OCI-LY1 (cell line): ENCODE measurements around the gene AFF4.

Experiments
- CTCF ChIP-seq: fragments of 200-600 bp; sonication (generic), shearing (Covaris generic); IDR thresholded peaks from 2 replicates; pipeline ENCODE4 v1.5.1; 2017; ENCODE audit warnings: mild to moderate bottlenecking, antibody characterized with exemption, low read length, moderate library complexity, mixed read lengths
- EZH2 ChIP-seq: fragments of 200-600 bp; sonication (generic), shearing (Covaris generic); IDR thresholded peaks from 2 replicates; pipeline ENCODE4 v1.8.0; 2017; ENCODE audit warnings: borderline replicate concordance, mixed run types, mild to moderate bottlenecking, antibody characterized with exemption, low read length, moderate library complexity, mixed read lengths

GRCh38 chr5:132927355-132928061 is 35.9 kb downstream of the AFF4 start:
- TF ChIP-seq CTCF, result no peak
- TF ChIP-seq EZH2, result no peak
